HG03520 (cell line): Measurements from ENCODE around the gene RPL9.
A peak's percentile ranks its signal among the peaks of the same experiment; 100 is the strongest.
"Not testable (repeated sequence)": the region's sequence is repeated elsewhere in the genome, so short reads cannot be mapped to it uniquely, and the experiment has no call there.

ENCODE experiments used
- ATAC-seq: cut with Tn5 transposase; IDR thresholded peaks from one replicate; pipeline ENCODE4 v1.9.1; 2021; ENCODE audit warnings: mild to moderate bottlenecking, moderate library complexity; ENCODE audit not compliant: unreplicated experiment

The RPL9 gene

DNA sequence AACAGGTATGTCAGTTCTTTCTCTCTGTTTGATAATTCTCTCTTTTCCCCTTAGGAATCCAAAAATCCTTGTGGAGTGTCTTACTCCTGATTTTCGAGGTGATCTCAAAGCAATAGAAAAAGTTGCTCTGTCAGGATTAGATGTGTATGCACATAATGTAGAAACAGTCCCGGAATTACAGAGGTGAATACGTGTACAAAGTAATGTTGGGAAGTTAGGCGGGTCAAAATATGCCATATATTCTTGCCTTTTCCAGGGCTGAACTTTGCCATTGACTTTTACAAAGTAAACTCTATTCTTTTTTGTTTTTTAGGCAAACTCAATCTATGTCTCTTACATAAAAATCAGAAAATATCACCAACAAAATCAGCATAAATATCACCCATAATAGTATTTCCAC lies 8.7 kb upstream of the RPL9 start:
- ATAC-seq, result no peak

DNA sequence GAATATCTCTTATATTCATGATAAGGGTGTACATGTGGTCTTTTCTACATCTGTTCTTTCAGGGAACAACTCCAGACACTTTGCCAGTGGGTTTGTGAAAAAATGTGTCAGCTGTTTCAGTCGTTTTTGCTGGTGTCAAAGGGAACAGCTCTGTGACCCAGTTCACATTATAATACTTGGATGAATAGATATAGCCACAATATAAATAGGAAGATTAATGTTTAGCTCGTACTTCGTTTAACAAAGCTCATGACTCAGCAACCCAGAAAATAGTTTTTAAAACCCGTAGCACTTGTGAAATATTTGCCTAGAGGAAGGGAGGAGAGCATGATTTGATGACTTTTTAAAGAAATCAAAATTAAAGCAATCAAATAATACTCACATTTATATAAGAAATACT lies 8.0 kb upstream of the RPL9 start:
- ATAC-seq, result no peak

DNA sequence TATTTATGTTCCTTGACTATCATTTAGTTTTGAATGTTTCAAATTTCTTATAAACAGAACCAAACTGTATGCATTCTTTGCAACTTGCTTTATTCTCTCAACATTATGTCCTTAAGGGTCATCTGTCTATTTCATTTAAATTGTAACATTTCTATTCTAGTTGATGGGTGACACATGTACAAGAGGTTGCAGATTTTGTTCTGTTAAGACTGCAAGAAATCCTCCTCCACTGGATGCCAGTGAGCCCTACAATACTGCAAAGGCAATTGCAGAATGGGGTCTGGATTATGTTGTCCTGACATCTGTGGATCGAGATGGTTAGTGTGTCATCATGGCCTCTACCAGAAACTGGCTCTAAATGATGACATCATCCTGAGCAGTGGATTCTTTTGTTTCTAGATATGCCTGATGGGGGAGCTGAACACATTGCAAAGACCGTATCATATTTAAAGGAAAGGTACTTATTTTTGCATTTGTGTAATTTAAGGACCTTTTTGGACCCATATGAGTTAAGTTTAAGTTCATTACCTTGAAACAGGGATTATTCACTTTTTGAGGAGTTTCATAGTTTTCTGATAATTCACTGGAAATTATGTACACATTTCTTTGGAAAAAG lies 6.3 kb upstream of the RPL9 start:
- no peak for ATAC-seq

DNA sequence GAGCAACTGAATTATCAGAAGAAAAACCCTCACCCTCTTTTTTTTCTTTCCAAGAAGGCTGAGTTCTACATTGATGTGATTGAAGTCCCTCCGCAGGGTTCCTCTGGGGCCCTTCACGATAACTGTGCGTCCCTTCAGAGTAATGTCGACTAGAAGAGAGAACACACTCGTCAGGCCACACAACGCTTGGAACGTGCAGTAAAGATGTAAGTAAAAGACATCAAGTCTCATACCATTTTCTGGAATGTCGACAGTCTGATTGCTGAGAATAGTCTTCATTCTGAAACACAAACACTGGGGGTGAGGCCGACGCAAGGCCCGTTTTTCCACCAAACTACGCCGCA lies 589 bp downstream of the RPL9 start:
- ATAC-seq, result not testable (repeated sequence)

DNA sequence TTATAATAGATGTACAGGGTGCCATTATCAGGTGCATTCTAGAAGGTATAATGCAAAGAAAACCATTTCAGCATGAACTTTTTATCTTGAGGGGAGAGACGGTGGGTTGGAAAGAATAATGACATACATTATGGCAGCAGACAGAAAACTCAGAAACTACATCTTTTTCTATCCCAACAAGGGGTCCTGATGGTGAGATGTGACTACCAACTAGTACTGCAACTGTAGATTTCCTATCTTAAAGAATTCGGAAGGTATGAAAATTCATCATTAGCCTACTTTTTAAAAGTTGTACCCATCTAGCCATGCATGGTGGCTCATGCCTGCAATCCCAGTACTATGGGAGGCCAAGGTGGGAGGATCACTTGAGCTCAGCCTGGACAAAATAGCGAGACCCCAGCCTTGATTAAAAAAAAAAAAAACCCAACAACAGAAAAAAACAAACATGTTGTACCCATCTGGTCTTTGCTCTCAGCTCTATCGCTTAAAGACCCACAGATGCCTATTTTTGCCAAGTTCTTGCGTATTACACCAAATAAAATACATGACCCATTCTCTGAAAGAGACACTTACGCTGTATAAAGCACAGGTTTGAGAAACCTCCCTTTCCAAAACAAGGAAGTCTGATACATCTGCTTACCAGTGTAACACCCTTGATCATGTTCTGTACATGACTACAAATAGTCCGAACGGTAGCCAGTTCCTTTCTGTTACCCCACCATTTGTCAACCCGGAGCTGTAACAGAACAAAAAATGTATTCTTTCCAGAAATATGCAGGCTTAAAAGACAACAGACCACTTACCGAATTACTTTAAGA lies 1.6 kb downstream of the RPL9 start:
- ATAC-seq, result no peak

DNA sequence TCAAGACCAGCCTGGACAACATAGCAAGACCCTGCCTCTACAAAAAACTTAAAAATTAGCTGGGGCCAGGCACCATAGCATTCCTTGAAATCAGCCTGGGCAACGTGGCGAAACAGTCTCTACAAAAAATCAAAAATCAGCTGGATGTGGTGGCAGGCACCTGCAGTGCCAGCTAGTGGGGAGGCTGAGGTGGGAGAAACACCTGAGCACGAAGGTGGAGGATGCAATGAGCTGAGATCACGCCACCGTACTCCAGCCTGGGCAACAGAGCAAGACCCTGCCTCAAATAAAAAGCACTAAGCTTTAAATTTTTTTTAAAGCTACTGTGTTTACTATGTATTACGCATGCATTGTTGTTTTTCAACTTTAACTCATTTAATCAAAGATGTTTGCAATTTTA lies 3.2 kb downstream of the RPL9 start:
- ATAC-seq, result no peak

DNA sequence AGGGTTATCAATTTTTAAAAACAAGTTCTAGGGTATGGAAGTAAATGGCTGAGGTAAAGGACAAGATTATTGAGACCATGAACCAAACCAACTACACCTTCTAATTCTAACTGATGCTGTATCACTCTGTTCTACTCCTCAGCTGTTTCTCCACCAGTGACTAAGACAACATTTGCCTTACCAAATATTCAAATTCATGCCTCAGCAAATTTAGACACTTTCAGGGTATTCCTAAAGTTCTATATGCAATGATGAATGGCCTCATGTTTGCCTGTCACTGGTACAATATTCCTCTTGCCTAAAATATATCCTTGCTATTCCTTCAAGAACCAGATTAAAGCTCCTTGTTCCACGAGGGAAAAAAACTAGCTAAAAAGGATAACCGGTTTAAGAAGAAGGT lies 5.0 kb downstream of the RPL9 start:
- ATAC-seq, result no peak

DNA sequence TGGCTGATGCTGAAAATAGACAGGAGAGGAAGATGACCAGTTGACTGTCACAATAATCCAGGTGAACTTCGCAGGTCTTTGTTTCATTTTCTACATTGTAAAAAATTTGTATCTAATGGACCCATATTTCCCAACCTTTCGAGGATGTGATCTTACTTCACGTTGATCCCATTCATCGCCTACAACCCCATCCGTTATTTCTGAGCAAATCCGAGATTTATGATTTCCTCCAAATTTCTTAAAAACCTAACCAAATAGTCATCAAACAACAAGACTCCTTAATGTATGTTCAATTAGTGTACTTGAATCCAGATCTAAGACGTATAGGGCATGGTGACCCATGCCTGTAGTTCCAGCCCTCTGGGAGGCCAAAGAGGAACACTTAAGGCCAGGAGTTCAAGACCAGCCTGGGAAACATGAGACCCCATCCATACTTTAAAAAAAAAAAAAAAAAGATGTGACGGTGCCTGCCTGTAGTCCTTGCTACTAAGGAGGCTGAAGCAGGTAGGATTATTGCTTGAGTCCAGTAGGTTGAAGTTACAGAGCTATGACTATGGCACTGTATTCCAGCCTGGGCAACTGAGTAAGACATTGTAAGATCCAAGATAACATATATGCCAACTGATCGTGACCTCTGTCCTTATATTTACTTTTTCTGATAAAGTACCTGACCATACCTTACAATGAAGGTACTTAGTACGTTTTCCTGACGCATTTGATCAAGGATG lies 5.7 kb downstream of the RPL9 start:
- no peak for ATAC-seq

DNA sequence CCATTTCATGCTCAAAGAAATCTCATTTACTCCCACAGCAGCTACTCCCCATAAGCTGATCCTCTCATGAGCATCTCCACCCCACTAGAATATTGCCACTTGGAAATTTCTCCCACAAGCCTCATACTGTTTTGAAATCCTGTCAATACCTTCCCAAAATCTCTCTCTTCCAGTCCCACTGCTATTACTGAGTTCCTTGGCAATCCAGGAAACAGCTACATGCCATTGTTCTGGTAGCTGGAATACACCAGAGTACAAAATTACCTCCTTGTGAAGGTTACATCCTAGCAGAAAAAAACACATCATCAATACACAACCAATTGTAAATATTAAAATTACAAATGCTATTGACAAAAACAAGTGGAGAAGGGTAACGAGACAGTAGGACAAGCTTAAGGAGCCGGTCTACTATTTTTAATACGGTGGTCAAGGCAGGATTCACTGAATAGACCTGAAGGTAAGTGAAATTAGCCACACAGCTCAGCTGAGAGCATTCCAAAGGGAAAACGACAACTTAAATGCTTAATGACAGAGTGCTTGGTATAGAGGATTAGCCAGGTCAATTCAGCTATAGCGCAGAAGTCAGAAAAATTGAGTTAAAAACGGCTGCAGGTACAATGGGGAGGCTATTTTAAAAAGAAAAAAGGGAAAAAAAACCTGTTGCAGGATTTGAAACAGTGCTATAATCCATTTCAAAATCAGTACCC lies 6.4 kb downstream of the RPL9 start:
- no peak for ATAC-seq

DNA sequence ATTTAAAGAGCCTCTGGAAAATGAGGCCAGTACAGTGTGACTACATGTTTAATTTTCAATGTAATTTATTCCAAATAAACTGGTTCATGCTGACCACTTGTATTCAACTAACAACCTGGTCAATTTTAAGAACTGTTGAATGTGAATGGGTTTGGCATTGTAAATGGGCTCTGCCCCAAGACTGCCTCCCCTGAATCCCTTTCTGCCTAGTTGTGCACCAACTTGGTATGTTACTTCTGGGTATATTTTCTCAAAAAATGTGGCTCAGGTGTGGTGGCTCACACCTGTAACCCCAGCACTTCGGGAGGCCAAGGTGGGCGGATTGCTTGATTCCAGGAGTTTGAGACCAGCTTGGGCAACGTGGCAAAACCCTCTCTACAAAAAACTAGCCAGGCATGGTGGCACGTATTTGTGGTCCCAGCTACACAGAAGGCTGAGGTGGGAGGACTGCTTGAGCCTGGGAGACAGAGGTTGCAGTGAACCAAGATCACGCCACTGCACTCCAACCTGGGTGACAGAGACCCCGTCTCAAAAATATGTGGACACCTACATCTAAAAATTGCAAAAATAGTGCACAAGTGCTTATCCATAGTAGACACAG lies 7.2 kb downstream of the RPL9 start:
- no peak for ATAC-seq

DNA sequence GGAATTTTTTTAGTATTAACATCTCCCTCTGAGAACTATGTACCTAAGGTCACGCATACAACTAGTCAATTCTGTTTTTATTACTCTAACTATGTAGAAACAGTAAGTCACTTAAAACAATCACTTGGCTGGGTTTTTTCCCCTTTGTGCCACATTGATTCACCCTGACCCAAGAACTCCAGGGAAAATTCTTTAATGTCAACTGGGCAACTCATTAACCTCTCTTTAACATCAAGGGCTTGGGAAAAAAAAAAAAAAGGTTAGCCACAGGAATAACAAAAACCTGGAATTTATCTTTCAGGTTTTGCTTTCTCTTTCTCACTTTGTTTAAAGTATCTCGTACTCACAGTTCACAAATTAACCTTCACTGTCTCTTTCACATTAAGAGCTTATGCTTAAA lies 8.1 kb downstream of the RPL9 start:
- no peak for ATAC-seq

DNA sequence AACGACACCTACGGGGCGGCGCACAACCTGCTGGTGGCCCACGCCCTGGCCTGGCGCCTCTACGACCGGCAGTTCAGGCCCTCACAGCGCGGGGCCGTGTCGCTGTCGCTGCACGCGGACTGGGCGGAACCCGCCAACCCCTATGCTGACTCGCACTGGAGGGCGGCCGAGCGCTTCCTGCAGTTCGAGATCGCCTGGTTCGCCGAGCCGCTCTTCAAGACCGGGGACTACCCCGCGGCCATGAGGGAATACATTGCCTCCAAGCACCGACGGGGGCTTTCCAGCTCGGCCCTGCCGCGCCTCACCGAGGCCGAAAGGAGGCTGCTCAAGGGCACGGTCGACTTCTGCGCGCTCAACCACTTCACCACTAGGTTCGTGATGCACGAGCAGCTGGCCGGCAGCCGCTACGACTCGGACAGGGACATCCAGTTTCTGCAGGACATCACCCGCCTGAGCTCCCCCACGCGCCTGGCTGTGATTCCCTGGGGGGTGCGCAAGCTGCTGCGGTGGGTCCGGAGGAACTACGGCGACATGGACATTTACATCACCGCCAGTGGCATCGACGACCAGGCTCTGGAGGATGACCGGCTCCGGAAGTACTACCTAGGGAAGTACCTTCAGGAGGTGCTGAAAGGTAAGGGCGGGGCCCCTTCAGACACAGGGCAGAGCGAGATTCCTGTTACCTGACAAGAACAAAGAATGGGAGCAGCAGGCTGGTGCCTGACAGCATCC lies 11.7 kb downstream of the RPL9 start:
- peak; percentile 87 for ATAC-seq

DNA sequence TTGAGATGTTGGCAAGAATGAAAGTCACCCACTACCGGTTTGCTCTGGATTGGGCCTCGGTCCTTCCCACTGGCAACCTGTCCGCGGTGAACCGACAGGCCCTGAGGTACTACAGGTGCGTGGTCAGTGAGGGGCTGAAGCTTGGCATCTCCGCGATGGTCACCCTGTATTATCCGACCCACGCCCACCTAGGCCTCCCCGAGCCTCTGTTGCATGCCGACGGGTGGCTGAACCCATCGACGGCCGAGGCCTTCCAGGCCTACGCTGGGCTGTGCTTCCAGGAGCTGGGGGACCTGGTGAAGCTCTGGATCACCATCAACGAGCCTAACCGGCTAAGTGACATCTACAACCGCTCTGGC lies 12.3 kb downstream of the RPL9 start:
- no peak for ATAC-seq

DNA sequence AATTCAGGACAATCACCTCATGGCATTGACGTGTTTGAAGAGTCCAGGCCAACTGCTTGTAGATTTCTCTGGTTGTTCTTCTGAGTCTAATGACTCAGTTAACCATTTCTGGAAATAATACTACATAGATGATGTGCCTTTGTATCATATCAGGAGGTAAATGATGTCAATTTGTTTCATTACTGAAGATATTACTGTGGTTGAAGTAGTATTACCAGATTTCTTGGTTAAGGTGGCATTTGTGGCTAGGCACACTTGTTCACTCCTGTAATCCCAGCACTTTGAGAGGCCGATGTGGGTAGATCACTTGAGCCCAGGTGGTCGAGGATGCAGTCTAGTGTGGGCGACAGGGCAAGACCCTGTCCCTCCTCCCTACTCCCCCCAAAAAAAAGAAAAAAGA lies 15.7 kb downstream of the RPL9 start:
- no peak for ATAC-seq

DNA sequence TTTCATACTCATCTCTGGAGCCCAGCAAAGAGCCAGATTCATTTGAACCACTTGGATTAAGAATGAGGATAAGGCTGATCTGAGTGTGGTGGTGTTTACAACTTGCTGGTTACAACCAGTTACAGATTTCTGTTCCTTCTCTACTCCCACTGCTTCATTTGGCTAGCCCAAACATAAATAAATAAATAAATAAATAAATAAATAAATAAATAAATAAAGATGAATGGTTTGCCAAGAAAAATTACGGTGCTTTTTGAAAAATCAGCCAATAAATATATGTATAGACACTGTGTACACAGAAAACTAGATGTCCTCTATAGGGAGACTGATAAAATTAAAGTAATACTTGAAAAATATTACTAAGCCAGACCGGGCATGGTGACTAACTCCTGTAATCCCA lies 17.1 kb downstream of the RPL9 start:
- ATAC-seq, result no peak

DNA sequence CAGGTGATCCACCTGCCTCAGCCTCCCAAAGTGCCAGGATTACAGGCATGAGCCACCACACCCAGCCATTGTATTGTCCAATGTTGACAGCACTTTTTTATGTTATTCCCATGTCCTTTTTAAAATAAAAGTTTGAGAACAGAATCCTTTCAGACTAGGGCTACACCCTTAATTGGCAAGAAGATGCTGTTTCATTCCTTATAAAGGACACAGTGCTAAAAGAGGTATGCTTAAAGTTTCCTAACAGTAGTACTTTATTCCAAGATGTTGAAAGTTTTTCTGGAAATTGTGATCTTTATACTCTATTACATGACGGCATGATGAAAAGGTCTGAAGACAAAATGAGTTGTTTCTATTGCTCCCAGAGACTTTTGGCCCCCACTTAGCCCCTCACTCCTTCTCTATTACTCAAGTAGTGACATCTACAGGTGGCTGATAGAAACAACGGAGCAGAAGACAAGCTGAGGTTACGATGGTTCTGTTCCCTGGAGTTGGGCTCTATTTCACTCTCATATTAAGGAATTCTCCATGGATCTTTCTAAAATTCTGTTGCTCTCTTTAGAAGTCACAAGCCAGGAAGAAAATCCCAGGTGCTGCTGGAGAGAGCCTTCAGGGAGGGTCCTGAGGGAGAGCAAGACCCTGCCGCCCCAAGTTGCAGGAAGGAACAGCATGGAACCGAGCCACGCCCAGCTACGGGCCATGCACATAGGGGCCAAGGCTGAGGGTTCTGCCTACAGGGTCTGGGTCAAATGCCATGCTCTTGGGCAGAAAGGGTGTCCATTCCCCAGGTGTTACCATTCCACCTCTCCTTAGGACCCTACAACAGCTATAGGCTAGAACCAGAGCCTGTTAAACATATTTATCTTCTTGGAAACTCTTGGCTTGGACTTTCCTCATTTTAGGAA lies 22.8 kb downstream of the RPL9 start:
- ATAC-seq, result no peak

DNA sequence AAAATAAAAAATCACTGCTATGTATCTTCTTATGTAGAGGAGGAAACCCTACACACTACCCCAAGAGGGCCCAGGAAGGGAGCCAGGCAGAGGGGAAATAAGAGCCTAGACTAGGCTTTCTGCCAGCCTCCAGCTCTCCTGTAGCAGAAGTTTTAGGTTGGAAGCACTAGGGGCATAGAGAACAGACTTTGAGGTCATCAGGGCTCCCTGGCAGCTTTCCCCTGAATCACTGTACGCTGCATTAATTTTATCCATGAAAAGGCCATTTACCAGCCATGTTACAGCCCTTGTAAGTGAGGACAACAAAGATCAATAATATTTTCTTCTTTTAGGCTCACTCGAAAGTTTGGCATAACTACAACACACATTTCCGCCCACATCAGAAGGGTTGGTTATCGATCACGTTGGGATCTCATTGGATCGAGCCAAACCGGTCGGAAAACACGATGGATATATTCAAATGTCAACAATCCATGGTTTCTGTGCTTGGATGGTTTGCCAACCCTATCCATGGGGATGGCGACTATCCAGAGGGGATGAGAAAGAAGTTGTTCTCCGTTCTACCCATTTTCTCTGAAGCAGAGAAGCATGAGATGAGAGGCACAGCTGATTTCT lies 24.7 kb downstream of the RPL9 start:
- ATAC-seq, result no peak

DNA sequence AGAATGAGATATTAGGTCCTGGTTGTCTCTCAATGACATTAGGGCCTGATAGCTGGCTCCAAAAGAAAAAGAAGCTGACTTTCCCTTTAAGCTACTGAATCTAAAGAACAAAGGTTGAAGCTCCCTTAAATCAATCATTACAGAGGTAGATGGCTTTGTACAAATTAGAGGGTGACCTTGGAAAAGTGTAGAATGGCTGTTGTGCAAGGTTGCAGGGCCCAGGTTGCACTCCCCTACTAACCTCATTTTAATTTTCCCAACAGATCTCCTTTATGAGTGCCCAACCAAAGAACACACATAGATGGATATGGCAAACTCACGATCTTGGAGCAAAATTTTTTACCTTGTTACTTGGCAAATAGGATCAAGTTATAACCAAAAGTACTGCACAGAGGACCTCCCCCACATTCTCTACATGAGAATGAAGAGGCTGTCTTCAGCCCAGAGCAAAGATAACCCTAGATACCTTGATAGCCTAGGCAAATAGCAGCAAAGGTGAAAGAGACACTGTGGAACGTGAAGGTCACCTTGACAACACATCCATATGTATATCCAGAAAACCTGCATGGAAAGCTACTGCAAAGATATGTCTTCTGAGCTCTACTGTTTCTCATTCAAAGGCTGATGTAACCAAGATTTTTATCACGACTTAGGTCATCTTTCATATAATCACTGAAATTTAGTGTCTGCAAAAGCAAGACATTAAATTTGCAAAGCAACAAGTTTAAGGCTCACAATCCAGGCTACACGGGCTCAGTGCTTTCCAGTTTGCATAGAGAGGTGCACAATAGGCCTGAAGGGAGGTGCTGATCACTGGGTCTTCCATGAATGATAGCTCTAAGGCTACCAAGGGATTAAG lies 29.0 kb downstream of the RPL9 start:
- ATAC-seq, result no peak
